GM18511 (cell line): ENCODE data around the gene ZNF275.
"Not testable (repeated sequence)": the region's sequence is repeated elsewhere in the genome, so short reads cannot be mapped to it uniquely, and the experiment has no call there.

Experiments used
- ATAC-seq: cut with Tn5 transposase; IDR thresholded peaks from one replicate; pipeline ENCODE4 v1.9.1; 2021; ENCODE audit warnings: mild to moderate bottlenecking, moderate library complexity; ENCODE audit not compliant: unreplicated experiment

ZNF275 gene

DNA sequence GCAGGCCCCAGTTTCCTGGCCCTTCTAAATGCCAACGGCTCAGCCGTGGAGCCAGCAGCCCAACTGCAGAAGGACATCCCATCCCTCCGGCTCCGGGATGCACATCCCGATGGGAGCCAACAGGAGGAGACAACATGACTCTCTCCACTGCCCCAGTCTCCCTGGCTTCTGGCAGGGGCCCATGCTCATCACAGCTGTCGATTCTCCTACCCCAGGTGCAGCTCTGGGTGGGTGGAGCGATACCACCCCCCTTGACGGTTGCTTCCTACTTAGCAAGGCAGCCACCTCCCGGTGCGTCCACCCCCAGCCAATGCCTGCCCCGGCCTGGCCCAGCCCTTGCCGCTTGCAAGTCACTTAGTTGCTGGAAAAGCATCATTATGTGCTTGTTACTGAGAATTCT lies 19.5 kb downstream of the ZNF275 start:
- no peak for ATAC-seq

DNA sequence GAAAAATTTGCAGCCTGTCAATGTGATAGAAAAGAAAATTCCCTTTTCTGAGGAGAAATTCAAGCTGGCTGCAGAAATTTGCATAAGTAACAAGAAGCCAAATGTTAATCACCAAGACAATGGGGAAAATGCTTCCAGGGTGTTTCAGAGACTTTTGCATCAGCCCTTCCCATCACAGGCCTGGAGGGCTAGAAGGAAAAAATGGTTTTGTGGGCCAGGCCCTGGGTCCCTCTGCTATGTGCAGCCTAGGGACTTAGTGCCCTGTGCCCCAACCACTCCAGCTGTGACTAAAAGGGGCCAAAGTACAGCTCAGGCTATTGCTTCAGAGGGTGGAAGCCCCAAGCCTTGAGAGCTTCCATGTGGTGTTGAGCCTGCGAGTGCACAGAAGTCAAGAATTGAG lies 23.9 kb downstream of the ZNF275 start:
- ATAC-seq: no peak

DNA sequence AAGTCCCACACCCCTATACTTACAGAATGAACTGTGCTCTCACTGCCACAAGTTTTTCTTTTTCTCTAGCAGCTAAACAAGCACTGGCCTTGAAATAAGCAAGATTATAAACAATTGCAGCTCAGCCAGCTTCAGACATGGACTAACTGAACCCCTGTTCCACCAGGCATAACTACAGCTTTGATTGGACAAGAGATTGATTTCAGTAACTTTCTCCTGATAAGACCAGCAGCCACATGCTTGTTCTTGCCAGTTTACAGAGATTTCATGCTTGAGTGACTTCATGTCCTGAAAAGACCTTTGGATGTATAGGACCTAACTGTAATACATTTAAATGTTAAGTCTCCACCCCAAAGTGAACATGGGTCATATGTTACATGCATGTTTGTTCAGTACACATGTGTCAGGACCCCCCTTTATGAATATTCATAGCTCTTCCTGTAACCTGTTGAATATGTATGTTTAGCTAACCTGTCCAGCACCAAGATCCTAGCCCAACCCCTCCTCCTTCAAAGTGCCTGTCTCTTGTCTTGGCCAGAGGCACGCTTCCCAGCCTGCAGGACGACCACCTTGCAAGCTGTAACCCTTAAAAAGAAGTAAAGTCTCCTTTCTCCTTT lies 27.9 kb downstream of the ZNF275 start:
- ATAC-seq: no peak

DNA sequence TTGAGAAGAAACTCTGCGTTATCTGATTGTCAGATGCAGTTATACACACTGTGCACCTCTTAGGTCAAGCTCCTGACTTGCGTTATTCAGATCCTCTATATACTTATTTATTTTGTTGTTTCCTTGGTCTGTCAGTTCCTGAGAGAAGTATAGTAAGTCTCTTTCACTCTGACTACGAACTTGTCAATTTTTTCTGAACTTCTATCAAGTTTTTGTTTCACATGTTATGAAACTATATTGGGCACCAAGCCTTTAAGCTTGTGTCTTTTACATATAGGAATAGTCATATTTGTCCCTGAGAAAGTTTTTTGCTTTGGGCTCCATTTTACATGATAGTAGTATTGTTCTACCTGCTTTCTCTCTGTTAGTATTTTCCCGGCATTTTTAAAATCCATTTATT lies 31.7 kb downstream of the ZNF275 start:
- no peak for ATAC-seq

DNA sequence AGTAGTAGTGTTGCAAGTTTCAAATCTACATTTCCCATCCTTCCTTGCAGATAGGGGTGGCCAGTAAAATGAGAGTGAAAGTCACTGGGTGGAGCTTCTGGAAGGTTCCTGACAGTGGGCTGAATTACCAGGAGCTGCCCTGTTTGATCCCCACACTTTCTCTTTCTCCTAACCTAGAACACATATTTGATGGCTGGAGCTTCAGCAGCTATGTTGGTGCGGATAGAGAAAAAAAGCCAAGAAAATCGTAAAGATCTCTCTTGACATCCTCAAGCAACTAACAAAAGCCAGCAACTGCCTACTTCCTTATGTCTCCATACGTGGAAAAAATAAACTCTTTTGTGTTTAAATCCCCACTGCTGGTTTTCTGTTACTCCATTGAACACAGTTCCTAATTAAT lies 32.2 kb downstream of the ZNF275 start:
- ATAC-seq: no peak

DNA sequence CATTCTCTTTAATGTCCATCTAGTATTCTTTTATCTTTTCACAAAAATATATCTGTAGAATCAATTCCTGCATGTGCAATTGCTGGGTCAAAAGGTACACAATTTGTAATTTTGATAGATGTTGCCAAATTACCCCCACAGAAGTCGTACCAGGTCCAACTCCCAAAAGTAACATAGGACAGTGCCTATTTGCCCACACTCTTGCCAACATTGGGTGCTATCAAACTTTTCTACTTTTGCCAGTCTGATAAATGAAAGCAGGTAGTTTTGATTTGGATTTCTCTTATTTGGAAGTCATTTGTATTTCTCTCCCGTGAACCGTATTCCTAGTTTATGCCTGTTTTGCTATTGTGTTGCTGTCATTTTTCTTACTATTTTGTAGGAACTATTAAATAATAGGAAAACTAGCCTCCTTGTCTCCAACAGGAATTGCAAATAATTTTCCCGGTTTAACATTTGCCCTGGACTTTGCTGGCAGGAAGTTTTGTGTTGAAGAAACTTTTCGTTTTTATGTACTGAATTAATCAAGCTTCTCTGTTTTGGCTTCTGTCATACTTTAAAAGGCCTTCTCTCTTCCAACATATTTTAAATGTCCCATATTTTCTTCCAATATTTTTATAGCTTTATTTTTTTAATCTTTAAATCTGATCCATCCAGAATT lies 33.1 kb downstream of the ZNF275 start:
- no peak for ATAC-seq

DNA sequence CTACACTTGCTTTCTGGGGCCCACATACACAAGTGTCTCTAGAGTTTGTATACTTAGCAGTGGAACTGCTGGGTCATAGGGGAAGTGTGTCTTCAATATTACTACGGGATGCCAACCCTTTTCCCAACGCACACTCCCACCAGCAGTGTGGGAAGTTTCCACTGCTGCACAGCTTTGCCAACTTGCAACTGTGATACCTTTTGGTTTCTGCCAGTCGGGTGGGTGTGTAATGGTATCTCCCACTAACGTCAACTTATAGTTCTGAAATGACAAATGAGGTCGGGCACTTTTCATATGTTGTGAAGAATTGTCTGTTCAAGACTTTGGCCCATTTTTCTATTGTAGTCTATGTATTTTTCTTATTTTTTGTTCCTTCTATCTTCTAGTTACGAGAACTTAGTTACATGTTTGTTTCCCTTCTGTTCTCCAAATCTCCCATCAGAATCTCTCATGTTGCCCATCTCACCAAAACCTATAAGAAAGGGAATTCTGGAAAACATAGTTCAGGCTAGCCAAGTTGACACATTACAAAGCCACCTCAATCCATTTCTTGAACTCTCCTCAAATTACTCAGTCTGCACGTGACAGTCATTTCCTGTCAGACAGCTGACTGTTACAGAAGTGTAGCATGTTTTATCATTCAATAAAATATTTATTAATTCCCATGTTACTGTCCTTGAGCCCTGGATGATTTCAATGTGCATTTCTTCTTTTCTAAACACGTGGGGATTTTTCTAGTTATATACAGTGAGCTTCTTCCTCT lies 36.5 kb downstream of the ZNF275 start:
- no peak for ATAC-seq

DNA sequence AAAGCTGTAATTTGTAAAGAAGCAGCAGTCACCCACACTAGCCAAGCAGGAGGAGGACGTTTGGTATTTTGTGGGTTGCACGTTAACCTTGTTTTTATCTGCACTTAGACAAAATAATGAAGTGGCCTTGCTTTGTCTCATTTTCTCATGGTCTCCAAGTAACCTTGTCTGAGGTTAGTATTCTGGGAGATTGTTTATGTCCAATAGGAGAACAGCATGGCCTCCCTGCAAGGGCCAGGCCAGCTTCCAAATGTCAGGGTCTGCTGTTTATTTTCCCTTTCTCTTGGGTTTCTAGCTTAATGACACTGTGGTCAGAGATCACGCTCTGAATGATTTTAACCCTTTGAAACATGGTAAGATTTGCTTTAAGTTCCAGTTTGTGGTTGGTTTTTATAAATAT lies 37.3 kb downstream of the ZNF275 start:
- ATAC-seq: no peak

DNA sequence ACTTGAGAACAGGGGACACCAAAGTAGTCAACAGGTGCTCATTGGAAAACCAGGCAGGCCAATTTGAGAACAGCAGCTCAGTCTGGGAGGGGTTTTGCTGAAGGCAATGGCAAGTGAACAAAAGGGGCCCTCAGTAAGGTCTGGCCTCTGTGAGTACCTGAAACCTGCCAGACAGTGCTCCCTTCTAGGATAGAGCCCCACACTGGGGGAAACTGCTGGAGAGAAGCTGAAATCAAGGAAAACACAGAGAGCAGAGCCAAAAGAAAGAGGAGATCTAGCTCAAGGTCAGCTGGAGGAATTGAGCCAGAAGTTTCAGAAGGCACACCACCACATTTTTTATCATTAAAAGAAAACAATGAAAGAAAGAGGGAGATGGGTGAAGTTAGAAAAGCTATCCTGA lies 39.0 kb downstream of the ZNF275 start:
- ATAC-seq: no peak

DNA sequence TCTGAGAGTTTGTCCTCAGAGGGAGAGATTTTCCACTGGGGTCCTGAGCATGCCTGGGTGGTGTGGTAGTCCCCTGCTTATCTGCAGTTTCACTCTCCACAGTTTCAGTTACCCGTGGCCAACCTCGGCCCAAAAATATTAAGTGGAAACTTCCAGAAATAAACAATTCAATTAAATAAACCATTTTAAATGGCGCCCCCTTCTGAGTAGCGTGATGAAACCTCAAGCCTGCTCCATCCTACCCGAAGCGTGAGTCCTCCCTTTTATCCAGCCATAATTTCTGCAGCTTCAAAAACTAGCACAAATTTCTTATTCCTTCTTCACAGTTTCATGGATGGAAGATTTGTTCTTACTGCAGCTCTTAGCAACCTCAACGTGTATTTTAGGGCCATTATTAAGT lies 40.5 kb downstream of the ZNF275 start:
- no peak for ATAC-seq

DNA sequence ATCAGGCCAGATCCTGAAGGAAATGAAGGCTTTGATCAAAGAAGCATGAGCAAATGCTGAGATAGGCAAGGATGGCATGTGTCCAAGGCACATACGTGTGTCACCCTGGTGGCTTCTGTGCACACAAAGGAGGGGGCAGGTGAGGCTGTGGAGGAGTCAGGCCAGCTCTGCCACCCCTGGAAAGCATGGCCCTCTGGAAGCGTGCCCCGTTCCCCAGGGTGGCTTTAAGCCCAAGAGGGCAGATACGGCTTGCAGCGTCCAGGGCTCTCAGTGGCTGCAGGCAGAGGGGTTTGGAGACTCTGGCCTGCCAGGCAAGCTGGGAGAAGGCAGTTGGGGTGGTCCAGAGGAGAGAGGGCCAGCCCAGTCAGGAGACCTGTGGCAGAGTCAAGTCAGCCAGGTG lies 41.6 kb downstream of the ZNF275 start:
- no peak for ATAC-seq

DNA sequence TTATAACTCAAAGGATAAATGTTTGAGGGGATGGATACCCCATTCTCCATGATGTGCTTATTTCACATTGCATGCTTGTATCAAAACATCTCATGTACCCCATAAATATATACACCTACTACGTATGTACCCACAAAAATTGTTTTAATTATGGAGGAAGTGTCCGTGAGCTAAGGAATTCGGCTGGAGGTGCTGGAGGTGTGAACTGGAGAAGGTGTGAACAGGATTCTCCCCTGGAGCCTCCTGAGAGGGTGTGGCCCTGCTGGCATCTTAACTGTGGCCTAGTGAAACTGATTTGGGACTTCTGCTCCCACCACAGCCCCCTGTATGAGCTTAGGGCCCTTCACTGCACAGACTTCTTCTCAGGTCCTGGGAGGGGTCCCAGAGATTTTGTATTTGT lies 43.8 kb downstream of the ZNF275 start:
- no peak for ATAC-seq

DNA sequence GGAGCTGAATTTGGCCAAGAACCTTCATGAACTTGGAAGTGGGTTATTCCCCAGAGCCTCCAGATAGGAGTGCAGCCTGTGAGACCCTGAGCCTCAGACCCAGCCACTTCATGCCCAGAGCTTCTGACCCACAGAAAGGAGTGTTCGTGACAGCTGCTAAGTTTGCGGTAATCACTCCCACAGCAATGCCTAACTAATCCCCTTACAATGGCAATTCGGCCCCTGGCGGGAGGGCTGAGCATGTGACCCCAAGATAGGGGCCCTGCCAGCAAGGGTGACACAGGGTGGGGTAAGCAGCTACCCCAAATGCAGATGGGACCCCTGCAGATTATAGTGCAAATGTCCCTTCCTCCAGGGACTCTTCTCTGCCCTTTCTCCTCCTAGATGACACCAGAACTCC lies 44.7 kb downstream of the ZNF275 start:
- no peak for ATAC-seq

DNA sequence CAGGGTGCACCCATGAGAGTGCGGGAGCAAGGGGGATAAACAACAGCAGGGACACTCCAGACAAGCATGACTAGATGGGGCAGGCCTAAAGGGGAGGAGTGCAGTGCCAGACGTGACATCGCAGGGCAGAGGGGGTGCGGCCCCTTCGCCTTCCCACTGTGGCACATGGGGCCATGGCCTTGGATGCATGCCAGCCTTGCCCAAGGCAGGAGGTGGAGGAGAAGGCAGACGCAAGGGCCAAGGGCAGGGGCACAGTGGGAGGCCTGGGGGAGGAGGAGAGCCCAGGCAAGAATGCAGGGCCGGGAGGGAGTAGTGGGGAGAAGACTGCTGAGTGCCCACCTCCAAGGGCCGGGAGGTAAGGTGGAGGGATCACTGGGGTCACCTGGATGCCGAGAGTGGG lies 45.6 kb downstream of the ZNF275 start:
- no peak for ATAC-seq

DNA sequence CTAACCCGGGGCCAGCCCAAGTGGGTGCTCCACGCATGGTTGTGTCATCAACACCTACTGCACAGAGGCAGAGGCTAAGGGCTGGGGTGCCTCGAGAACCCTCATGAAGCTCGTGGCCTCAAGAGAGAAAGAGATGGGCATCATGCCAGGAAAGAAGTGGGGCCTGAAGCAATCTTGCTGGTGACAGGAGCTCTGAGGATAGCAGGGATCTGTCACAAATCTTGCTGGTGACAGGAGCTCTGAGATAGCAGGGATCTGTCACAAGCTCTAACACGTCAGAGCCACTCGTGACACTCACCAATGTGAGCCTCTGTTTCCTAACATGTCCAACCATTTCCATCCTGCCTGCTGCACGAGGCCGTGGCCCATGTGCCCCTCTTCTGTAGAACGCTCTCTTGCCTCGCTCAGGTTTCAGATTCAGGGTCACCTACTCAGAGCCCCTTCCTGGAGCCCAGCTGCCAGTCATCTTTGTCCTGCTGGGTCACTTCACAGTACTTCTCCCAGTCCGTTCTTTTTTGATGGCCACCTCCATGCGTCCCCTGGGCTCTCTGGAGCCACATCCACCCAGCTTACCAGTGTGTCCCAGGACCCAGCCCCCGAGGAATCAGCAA lies 46.1 kb downstream of the ZNF275 start:
- ATAC-seq: no peak

DNA sequence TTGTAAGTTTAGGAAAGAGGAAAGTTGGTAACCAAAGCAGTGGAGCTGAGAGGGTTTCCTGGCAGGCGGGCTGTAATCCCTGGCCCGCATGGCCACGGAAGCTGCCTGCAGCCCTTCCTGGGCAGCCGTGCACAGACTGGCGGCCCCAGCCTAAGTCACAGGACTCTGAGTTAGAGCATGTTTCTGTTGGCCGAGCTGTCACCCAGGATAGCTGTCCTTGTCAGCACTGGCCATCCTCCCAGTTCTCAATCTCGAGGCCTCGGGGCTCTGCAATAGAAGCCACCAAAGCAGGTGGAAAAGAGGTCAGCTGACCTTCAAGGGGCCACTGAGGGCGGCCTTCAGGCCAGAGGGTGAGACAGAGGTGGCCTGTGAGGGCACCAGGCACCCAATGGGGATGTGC lies 46.7 kb downstream of the ZNF275 start:
- ATAC-seq: no peak

DNA sequence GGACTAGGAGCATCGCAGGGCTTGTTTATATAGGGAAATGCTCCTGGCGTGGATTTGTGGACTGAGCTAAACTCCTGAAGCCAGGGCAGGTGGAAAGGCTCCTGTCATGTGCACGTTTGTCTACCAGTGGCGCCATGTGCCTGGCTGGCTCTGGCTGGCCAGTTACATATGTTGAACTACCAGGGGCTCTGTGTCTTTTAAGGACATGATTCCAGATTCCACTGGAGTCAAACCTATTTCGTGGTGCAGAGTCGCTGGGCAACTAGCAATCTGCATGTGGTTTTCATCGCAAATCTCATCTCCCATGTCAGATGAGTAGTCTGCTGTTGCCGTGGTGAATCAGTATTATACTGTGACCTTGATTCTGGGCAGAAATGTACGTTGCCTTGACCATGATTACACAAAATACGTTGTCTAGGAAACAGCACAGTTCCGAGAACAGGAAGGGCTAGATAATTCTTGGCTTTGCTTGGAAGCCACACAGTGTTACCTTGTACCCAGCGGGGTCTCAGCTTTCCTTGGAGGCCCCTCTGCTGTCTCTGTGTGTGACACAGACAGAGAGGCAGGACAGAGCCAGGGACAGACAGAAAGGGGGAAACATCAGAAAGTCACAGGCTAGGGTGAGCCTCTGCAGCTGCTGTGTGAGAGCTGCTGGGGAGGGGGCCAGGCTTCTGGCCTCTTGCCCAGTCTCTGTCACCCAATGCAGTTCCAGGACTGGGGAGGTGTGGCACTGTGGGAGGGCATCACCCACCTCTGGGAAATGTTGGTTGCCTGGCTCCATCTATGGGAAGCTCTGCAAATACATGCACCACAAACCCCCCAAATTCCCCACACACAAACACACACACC lies 48.0 kb downstream of the ZNF275 start:
- no peak for ATAC-seq

DNA sequence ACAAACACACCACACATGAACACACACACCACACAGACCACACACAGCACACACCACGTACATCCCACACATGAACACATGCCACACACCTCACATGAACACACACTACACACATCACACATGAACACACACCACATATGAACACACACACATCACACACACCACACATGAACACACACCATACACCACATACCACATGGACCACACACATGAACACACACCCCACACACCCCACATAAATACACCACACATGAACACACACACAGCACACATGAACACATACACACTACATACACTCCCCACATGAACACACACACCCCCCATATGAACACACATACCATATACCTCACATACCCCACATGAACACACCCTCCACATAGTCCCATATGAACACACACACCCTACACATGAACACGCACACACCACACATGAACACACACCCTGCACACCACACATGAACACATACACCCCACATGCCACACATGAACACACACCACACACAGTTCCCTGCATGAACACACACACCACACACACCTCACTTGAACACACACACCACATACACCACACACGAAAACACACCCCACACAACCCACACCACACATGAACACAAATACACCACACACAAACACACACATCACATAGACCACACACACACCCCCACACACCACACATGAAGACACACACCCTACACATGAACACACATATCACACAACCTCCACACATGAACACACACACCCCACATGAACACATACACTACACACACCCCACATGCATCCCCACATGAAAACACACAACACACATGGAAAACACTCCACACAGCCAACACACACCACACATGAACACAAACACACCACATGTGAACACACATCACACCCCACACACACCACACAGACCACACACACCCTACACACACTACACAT lies 48.9 kb downstream of the ZNF275 start:
- no peak for ATAC-seq

DNA sequence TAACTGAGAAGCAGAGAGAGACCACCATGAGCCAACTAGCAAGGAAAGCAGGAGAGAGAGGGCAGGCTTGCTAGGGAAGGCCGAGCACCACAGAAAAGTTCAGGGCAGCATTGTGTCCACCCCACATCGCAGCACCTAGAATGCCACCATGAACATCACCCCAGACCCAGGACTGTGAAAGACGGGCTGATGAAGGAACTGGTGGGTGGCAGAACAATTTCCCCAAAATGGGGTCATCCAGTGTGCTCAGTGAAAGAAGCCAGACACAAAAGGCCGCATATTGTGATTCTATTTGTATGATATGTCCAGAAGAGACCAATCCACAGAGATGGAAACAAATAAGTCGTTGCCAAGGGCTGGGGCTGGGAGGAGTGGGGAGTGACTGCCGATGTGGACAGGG lies 50.4 kb downstream of the ZNF275 start:
- ATAC-seq: no peak

DNA sequence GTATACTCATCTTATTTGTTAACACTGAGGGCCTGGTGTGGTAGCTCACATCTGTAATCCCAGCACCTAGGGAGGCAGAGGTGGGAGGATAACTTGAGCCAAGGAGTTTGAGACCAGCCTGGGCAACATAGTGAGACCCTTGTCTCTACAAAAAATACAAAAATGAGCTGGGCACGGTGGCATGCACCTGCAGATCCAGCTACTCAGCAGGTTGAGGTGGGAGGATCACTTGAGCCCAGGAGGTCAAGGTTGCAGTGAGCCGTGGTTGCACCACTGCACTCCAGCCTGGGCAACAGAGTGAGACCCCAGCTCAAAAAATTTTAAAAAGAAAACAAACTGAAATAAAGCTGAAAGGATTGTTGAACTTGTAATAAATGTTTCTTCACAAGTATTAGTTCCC lies 51.0 kb downstream of the ZNF275 start:
- not testable (repeated sequence) for ATAC-seq
